Activated B cell treated with CpG ODN at 0.5 μM for 24 hours (primary cell): ENCODE data around the gene KAZN. TPM values are rescaled to one million over a fixed set of nuclear protein-coding genes. Genes with fewer than 3 reads are reported as not detected.

ENCODE experiments used
- ATAC-seq: fragments of 200-7000 bp; cut with Tn5 transposase; one replicate; pipeline ENCODE4 v1.10.0; 2021; ENCODE audit warnings: low read depth, mild to moderate bottlenecking, moderate library complexity
- CTCF ChIA-PET: fragments of 350-600 bp; sonication (Branson Sonifier 250); formaldehyde crosslinking; loops from one replicate; lab custom pipeline; 2021; ENCODE audit warnings: antibody characterized with exemption; lab: Charles Lee
- POLR2A ChIA-PET: fragments of 350-600 bp; sonication (Branson Sonifier 250); formaldehyde crosslinking; loops from one replicate; lab custom pipeline; 2021; ENCODE audit warnings: antibody characterized with exemption; lab: Charles Lee
- DNase-seq: peaks from one replicate; pipeline ENCODE4 v3.0.0; 2022
- H3K27ac Mint-ChIP-seq: one replicate; pipeline ENCODE4 v1.8.0; 2020; ENCODE audit warnings: mixed read lengths
- H3K27me3 Mint-ChIP-seq: one replicate; pipeline ENCODE4 v1.8.0; 2021; ENCODE audit warnings: mixed read lengths
- H3K36me3 Mint-ChIP-seq: one replicate; pipeline ENCODE4 v1.8.0; 2021; ENCODE audit warnings: low read depth, mixed read lengths
- H3K4me1 Mint-ChIP-seq: one replicate; pipeline ENCODE4 v1.8.0; 2021; ENCODE audit warnings: mixed read lengths
- H3K4me3 Mint-ChIP-seq: one replicate; pipeline ENCODE4 v1.8.0; 2020; ENCODE audit warnings: mild to moderate bottlenecking, mixed read lengths
- H3K9me3 Mint-ChIP-seq: one replicate; pipeline ENCODE4 v1.8.0; 2020; ENCODE audit warnings: mixed read lengths
- CTCF ChIP-seq: fragments of 200-600 bp; IDR thresholded peaks from one replicate; pipeline ENCODE4 v1.8.0; 2022; ENCODE audit warnings: antibody characterized with exemption, mild to moderate bottlenecking
- intact Hi-C: fragments of 100-400 bp; cut with micrococcal nuclease; formaldehyde crosslinking; loops from one replicate; pipeline ENCODE4 v1.15.1; 2024
- total RNA-seq: library from RNA; stranded (reverse); gene quantifications from 2 replicates; pipeline ENCODE4 v1.2.3, GENCODE V29; 2022

The KAZN gene
- total RNA-seq, 1 donor from 2014 or later: 0.73 TPM

GRCh38 chr1:15018767-15019166 is 420.3 kb downstream of the KAZN start:
- DNase-seq (no peak), ATAC-seq (no peak)
- intact Hi-C loops: no loop called here
- H3K36me3 Mint-ChIP-seq: no peaks in the 10 kb centered on the region
- no peaks in the 10 kb centered on the region for H3K9me3 Mint-ChIP-seq
- ChIA-PET POLR2A (no interaction called here), CTCF (no interaction called here)
- H3K27ac Mint-ChIP-seq: no peak overlapping the region
- H3K4me3 Mint-ChIP-seq: no peak overlapping the region
- peaks cover 2% of the 10 kb centered on the region for H3K27me3 Mint-ChIP-seq
- no peaks in the 10 kb centered on the region for H3K4me1 Mint-ChIP-seq
- TF ChIP-seq CTCF: no peak

- intact Hi-C loops: no loop called here
- POLR2A ChIA-PET: no interaction called here
- peaks cover 2% of the 10 kb centered on the region for H3K27me3 Mint-ChIP-seq
Observed at GRCh38 chr1:15020943-15021745, 422.7 kb downstream of the KAZN start.

DNA sequence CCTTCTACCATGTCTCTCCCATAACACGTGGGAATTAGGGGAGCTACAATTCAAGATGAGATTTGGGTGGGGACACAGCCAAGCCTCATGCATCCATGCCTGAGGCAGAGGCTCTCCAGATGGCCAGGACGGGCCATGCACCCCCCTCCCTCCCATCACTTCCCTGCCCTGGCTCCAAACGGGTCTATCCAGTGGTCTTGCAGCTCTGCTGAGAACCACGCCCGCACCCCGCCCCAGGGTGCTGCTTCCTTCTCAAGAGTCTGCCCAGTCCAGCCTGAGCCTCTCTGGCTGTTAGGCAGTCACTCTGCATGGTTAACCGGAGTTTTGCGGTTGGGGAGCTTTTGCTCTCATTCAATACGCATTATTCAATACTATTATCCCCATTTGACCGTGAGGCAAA is 423.6 kb downstream of the KAZN start:
- TF ChIP-seq CTCF: no peak
- intact Hi-C loops: no loop called here
- Mint-ChIP-seq H3K27me3 (peaks cover 2% of the 10 kb centered on the region), H3K36me3 (no peaks in the 10 kb centered on the region), H3K9me3 (no peaks in the 10 kb centered on the region), H3K4me1 (no peaks in the 10 kb centered on the region), H3K4me3 (no peak overlapping the region), H3K27ac (no peak overlapping the region)
- no peak for ATAC-seq
- ChIA-PET CTCF (no interaction called here), POLR2A (no interaction called here)
- DNase-seq: no peak

More at GRCh38 chr1:15020943-15021745, 422.7 kb downstream of the KAZN start:
- Mint-ChIP-seq H3K4me3 (no peak overlapping the region), H3K9me3 (no peaks in the 10 kb centered on the region), H3K4me1 (no peaks in the 10 kb centered on the region), H3K27ac (no peak overlapping the region), H3K36me3 (no peaks in the 10 kb centered on the region)
- no peak for ATAC-seq
- DNase-seq: no peak
- CTCF ChIA-PET: no interaction called here
- TF ChIP-seq CTCF: no peak

DNA sequence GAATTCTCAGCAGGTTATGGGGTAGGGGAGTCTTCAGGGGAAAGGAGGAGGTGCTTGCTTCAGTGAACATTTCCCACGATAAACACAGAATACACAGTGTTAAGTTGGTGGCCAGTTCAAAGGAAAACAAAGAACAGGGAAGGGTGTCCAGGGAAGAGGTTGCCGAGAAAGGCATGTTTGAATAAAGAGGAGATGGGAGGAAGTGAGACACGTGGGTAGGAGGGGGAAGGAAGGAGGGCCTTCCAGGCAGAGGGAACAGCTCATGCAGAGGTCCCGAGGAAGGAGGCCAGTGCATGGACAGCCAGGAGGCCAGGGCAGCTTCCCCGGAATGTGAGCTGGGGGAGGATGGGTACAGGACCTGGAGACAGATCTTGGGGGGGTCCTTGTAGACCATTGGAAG is 424.7 kb downstream of the KAZN start:
- no peak overlapping the region for H3K27ac Mint-ChIP-seq
- H3K4me3 Mint-ChIP-seq: no peak overlapping the region
- no peaks in the 10 kb centered on the region for H3K9me3 Mint-ChIP-seq
- DNase-seq (no peak), ATAC-seq (no peak)
- ChIA-PET POLR2A (no interaction called here), CTCF (no interaction called here)
- intact Hi-C loops: no loop called here
- no peaks in the 10 kb centered on the region for H3K4me1 Mint-ChIP-seq
- no peaks in the 10 kb centered on the region for H3K36me3 Mint-ChIP-seq
- TF ChIP-seq CTCF: no peak
- H3K27me3 Mint-ChIP-seq: peaks cover 2% of the 10 kb centered on the region

- Mint-ChIP-seq H3K4me3 (no peak overlapping the region), H3K36me3 (no peaks in the 10 kb centered on the region), H3K27me3 (peaks cover 2% of the 10 kb centered on the region), H3K4me1 (no peaks in the 10 kb centered on the region), H3K27ac (no peak overlapping the region), H3K9me3 (no peaks in the 10 kb centered on the region)
- CTCF ChIA-PET: no interaction called here
- no peak for TF ChIP-seq CTCF
- no peak for ATAC-seq
- no peak for DNase-seq
- intact Hi-C loops: no loop called here
- POLR2A ChIA-PET: no interaction called here
Observed at GRCh38 chr1:15023976-15024375, 425.5 kb downstream of the KAZN start.
